Esophagus muscularis mucosa (tissue), 4 donors: ENCODE measurements around the gene FAM53A. TPM values are rescaled to one million over a fixed set of nuclear protein-coding genes. Genes with fewer than 3 reads are reported as not detected.

Experiments used
- DNase-seq: peaks from one replicate; pipeline ENCODE4 v3.0.0-alpha.2; 2017; ENCODE audit errors: extremely low spot score
- H3K27ac ChIP-seq, 4 donors: fragments of 200-600 bp; sonication (generic); replicated peaks in 1 of 4; 1 replicate in 3 of 4; 2 replicates in 1 of 4; pipeline ENCODE4 v1.5.1; 2016 to 2019; ENCODE audit warnings: mild to moderate bottlenecking in 1 of 4
- H3K27me3 ChIP-seq, 4 donors: fragments of 200-600 bp; sonication (generic); one replicate each; pipeline versions ENCODE4 v1.5.1 to v1.6.0; 2016 to 2019
- H3K36me3 ChIP-seq, 4 donors: fragments of 200-600 bp; sonication (generic); one replicate each; pipeline ENCODE4 v1.5.1; 2016 to 2019
- H3K4me1 ChIP-seq, 4 donors: fragments of 200-600 bp; sonication (generic); one replicate each; pipeline ENCODE4 v1.5.1; 2016 to 2019
- H3K4me3 ChIP-seq, 4 donors: fragments of 200-600 bp; sonication (generic); 1 replicate in 2 of 4; 2 replicates in 2 of 4; pipeline ENCODE4 v1.5.1; 2016 to 2019; ENCODE audit warnings: mild to moderate bottlenecking in 4 of 4, moderate library complexity in 1 of 4
- H3K9me3 ChIP-seq, 4 donors: fragments of 200-600 bp; sonication (generic); 1 replicate in 3 of 4; 2 replicates in 1 of 4; pipeline ENCODE4 v1.5.1; 2016 to 2019
- EP300 ChIP-seq: sonication (generic); formaldehyde crosslinking; IDR thresholded peaks from one replicate; pipeline ENCODE4 v1.6.1; 2017; ENCODE audit warnings: antibody characterized with exemption
- POLR2A ChIP-seq: fragments of 450-650 bp; IDR thresholded peaks from one replicate; pipeline ENCODE4 v1.6.1; 2017; ENCODE audit warnings: antibody characterized with exemption, moderate library complexity, mild to moderate bottlenecking, low read depth
- POLR2AphosphoS5 ChIP-seq, 2 donors: sonication (generic); formaldehyde crosslinking; IDR thresholded peaks; one replicate each; pipeline ENCODE4 v1.6.1; 2017; ENCODE audit warnings: antibody characterized with exemption in 2 of 2
- WGBS: methylation state at CpG from one replicate; pipeline ENCODE4 v1.1.5; 2018; 5-methylcytosine and 5-hydroxymethylcytosine counted together
- intact Hi-C: fragments of 100-400 bp; cut with DNase I; formaldehyde crosslinking; loops from one replicate; pipeline ENCODE4 v1.15.1; 2023
- total RNA-seq, 4 donors: library from RNA; depleted of rRNA; stranded (reverse); fragments of >200 nt; gene quantifications; one replicate each; pipeline versions ENCODE4 v1.1.0 to v1.2.1, GENCODE V29; 2016
- TF ChIP-seq, protein P1 (sequence below), 3 experiments: fragments of 200-600 bp in 2 of 3; fragments of 450-650 bp in 1 of 3; sonication (generic) in 2 of 3; IDR thresholded peaks; one replicate each; pipeline ENCODE4 v1.5.1; 2017 to 2019; ENCODE audit warnings: antibody characterized with exemption in 3 of 3, mild to moderate bottlenecking in 2 of 3, moderate library complexity in 1 of 3

The FAM53A gene
- total RNA-seq, 4 donors from 2014 or later = 5.2 to 13.3 (median 8.9) TPM

DNA sequence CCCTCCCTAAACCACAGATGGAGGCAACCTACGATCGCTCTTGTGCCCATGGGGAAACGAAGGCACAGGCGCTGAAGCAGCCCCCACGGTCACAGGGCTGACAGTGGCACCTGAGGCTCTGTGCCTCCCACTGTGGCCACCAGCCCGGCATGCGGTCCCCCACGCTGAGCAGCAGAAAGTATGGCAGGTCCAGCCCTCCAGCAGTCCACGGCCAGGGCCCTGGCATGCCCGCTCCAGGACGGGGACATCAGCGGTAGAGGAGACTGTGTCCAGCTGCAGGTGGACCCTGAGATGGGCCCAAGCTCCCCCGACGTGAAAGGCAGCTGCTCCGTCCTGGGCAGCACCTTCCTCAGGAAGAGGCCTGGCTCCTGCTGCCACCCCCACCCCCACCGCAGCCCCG lies 61.2 kb downstream of the FAM53A start:
- intact Hi-C loops = no loop called here
- Histone ChIP-seq H3K27ac (no peak overlapping the region), H3K9me3 (peaks cover 0 to 6% (median under 1%) of the 10 kb centered on the region in 4 donors), H3K27me3 (no peaks in the 10 kb centered on the region), H3K4me3 (no peak overlapping the region), H3K4me1 (no peaks in the 10 kb centered on the region), H3K36me3 (no peaks in the 10 kb centered on the region)
- WGBS = 81% methylated on average over 8 of the region's 17 CpGs
- no peak for DNase-seq
- no peak for TF ChIP-seq POLR2A
- TF ChIP-seq EP300 = no peak
- TF ChIP-seq POLR2AphosphoS5 (IDR thresholded peaks at IDR 0.05) = no peak
- TF ChIP-seq, protein P1, sequence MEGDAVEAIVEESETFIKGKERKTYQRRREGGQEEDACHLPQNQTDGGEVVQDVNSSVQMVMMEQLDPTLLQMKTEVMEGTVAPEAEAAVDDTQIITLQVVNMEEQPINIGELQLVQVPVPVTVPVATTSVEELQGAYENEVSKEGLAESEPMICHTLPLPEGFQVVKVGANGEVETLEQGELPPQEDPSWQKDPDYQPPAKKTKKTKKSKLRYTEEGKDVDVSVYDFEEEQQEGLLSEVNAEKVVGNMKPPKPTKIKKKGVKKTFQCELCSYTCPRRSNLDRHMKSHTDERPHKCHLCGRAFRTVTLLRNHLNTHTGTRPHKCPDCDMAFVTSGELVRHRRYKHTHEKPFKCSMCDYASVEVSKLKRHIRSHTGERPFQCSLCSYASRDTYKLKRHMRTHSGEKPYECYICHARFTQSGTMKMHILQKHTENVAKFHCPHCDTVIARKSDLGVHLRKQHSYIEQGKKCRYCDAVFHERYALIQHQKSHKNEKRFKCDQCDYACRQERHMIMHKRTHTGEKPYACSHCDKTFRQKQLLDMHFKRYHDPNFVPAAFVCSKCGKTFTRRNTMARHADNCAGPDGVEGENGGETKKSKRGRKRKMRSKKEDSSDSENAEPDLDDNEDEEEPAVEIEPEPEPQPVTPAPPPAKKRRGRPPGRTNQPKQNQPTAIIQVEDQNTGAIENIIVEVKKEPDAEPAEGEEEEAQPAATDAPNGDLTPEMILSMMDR (IDR thresholded peaks at IDR 0.05) = no peak

DNA sequence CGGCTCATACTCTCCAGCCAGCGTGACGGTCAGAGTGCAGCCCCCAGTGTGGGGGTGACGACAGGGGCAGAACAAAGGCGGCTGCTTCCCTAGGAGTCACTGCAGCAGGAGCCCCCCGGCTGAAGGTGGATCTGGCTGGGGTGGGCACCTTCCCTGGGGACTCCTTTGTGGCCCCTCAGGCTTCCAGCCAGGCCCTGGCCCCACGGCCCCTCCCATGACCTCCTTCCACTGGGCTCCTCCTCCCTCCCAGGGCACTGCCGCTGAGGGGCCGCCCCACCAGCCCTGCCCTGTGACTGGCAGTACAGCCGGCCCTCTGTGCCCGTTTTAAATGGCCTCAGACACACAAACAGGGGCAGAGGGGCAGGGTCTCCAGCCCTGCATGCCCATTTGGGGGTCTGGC lies 61.9 kb downstream of the FAM53A start:
- DNase-seq = no peak
- Histone ChIP-seq H3K27ac (no peak overlapping the region), H3K9me3 (peaks cover 0 to 10% (median 3%) of the 10 kb centered on the region in 4 donors), H3K36me3 (no peaks in the 10 kb centered on the region), H3K27me3 (no peaks in the 10 kb centered on the region), H3K4me3 (no peak overlapping the region), H3K4me1 (no peaks in the 10 kb centered on the region)
- 67% methylated on average over 10 of the region's 11 CpGs for WGBS
- TF ChIP-seq EP300 (no peak), POLR2AphosphoS5 (IDR thresholded peaks at IDR 0.05) (no peak), POLR2A (no peak)
- TF ChIP-seq, protein P1 (IDR thresholded peaks at IDR 0.05) = no peak
- intact Hi-C loops = no loop called here

DNA sequence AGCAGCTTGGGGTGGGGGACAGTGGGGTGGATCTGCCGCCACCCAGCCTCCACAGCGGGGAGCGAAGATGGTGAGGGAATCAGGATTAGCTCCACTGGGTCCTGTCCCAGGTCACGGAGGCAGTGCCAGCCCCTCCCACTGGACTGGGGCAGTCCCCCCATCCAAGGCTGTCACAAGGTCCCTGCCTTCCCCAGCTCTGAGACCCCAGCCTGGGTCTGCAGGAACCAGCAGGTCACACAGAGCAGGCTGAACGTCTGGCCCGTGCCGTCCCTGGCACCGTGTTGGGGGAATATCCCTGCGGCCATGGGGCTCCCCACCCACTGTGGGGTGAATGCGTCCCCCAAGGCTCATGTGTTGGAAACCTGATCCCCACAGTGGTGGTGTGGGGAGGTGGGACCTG lies 62.6 kb downstream of the FAM53A start:
- no peaks in the 10 kb centered on the region for H3K27me3 ChIP-seq
- no peaks in the 10 kb centered on the region for H3K4me1 ChIP-seq
- H3K36me3 ChIP-seq = no peaks in the 10 kb centered on the region
- no peak overlapping the region for H3K27ac ChIP-seq
- 80% methylated on average over 9 of the region's 10 CpGs for WGBS
- TF ChIP-seq, protein P1 (IDR thresholded peaks at IDR 0.05) = no peak
- TF ChIP-seq POLR2A (no peak), POLR2AphosphoS5 (IDR thresholded peaks at IDR 0.05) (no peak), EP300 (no peak)
- intact Hi-C loops = no loop called here
- peaks cover 0 to 10% (median 3%) of the 10 kb centered on the region in 4 donors for H3K9me3 ChIP-seq
- DNase-seq = no peak
- H3K4me3 ChIP-seq = no peak overlapping the region

DNA sequence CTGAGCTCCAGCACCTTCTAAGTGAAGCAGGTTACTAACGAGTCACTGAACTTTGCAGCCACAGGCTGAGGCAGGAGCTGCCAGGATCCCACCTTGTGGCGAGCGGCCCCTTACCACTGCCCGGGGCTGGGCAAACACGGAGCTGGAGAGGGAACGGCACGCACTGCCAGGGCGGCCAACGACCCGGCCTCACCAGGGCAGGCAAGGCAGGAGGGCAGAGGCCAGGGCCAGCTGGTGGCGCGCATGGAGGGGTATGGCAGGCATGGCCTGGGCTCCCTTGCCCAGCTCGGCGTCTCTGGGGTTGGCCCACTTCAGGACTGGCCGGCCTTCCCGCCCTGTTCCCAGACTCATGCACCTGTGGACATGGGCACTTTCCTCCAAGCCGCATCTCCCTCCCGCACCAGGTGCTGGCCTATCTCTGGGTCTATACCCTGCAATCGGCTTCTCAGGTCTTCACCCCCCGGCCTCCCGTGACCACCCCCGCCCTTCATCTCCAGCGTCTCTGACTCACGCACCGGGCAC lies 64.9 kb downstream of the FAM53A start:
- Histone ChIP-seq H3K4me3 (no peak overlapping the region), H3K27ac (no peak overlapping the region), H3K27me3 (no peaks in the 10 kb centered on the region), H3K4me1 (no peaks in the 10 kb centered on the region), H3K36me3 (no peaks in the 10 kb centered on the region), H3K9me3 (peaks cover 0 to 10% (median 3%) of the 10 kb centered on the region in 4 donors)
- DNase-seq = no peak
- 92% methylated on average over 19 of the region's 25 CpGs for WGBS
- TF ChIP-seq POLR2A (no peak), POLR2AphosphoS5 (IDR thresholded peaks at IDR 0.05) (no peak), EP300 (no peak)
- TF ChIP-seq, protein P1 (IDR thresholded peaks at IDR 0.05) = no peak
- intact Hi-C loops = no loop called here

DNA sequence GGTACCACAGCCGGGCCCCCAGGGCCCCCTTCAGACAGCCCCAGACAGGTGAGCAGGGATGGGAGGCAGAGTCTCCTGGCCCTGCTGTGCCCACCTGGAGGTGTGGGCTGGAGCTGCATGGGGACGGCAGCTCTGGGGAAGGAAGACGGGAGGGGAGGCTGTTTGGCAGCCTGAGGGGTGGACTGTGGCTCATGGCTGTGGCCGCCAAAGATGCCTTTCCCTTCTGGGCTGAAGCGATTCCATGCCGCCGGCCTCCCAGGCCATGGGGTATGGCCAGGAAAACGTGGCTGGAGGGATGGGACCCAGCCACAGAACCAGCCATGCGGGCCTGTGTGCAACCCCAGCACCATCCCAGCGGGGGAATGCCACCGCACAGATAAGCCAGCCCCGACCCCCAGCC lies 65.7 kb downstream of the FAM53A start:
- no peaks in the 10 kb centered on the region for H3K27me3 ChIP-seq
- H3K4me3 ChIP-seq = no peak overlapping the region
- no peak overlapping the region for H3K27ac ChIP-seq
- H3K36me3 ChIP-seq = no peaks in the 10 kb centered on the region
- DNase-seq = no peak
- 80% methylated on average over 4 of the region's 12 CpGs for WGBS
- TF ChIP-seq, protein P1 (IDR thresholded peaks at IDR 0.05) = no peak
- TF ChIP-seq EP300 = no peak
- TF ChIP-seq POLR2AphosphoS5 (IDR thresholded peaks at IDR 0.05) = no peak
- no peak for TF ChIP-seq POLR2A
- no peaks in the 10 kb centered on the region for H3K4me1 ChIP-seq
- intact Hi-C loops = no loop called here
- H3K9me3 ChIP-seq = peaks cover 0 to 10% (median 3%) of the 10 kb centered on the region in 4 donors
